PFSK-1 (cell line): ENCODE data around the gene KPNA1.

Experiments
- FOXP2 ChIP-seq: optimal IDR thresholded peaks from 2 replicates; pipeline ENCODE3; 2011; ENCODE audit warnings: borderline replicate concordance, control low read depth, inconsistent platforms; ENCODE audit not compliant: insufficient read depth; ENCODE audit errors: extremely low read length, extremely low read depth
- POLR2AphosphoS5 ChIP-seq: IDR thresholded peaks from 2 replicates; pipeline ENCODE4 v1.6.1; 2012; ENCODE audit warnings: low read depth, mild to moderate bottlenecking, control low read depth, low read length, moderate library complexity
- REST ChIP-seq, 2 experiments: IDR thresholded peaks; 2 replicates each; pipeline versions ENCODE4 v1.6.1 to v1.8.0; 2011 to 2012; ENCODE audit warnings: low read depth in 2 of 2, low read length in 2 of 2, control low read depth in 1 of 2, inconsistent platforms in 1 of 2, mild to moderate bottlenecking in 1 of 2, moderate library complexity in 1 of 2; ENCODE audit not compliant: insufficient read depth in 1 of 2
- SIN3A ChIP-seq: IDR thresholded peaks from 2 replicates; pipeline ENCODE4 v1.6.1; 2012; ENCODE audit warnings: mild to moderate bottlenecking, low read length, moderate library complexity, borderline replicate concordance; ENCODE audit not compliant: insufficient read depth
- TAF1 ChIP-seq: IDR thresholded peaks from 2 replicates; pipeline ENCODE4 v1.6.1; 2012; ENCODE audit warnings: low read length, control low read depth, borderline replicate concordance; ENCODE audit not compliant: insufficient read depth

KPNA1 gene

GRCh38 chr3:122374034-122374433, 140.7 kb downstream of the KPNA1 start:
- no peak for TF ChIP-seq SIN3A
- TF ChIP-seq FOXP2: no peak
- TF ChIP-seq POLR2AphosphoS5: no peak
- no peak for TF ChIP-seq TAF1
- TF ChIP-seq REST (IDR thresholded peaks at IDR 0.05; ENCODE audit: insufficient read depth in 1 of 2, low read depth in 2 of 2, low read length in 2 of 2): no peak
